Retina (tissue), 1 donor: ENCODE results near the gene ZNF862.
"Not testable (repeated sequence)": the region's sequence is repeated elsewhere in the genome, so short reads cannot be mapped to it uniquely, and the experiment has no call there.

Experiments used
- DNase-seq: peaks from one replicate; pipeline ENCODE4 v3.0.0-alpha.2; 2016

Gene ZNF862

DNA sequence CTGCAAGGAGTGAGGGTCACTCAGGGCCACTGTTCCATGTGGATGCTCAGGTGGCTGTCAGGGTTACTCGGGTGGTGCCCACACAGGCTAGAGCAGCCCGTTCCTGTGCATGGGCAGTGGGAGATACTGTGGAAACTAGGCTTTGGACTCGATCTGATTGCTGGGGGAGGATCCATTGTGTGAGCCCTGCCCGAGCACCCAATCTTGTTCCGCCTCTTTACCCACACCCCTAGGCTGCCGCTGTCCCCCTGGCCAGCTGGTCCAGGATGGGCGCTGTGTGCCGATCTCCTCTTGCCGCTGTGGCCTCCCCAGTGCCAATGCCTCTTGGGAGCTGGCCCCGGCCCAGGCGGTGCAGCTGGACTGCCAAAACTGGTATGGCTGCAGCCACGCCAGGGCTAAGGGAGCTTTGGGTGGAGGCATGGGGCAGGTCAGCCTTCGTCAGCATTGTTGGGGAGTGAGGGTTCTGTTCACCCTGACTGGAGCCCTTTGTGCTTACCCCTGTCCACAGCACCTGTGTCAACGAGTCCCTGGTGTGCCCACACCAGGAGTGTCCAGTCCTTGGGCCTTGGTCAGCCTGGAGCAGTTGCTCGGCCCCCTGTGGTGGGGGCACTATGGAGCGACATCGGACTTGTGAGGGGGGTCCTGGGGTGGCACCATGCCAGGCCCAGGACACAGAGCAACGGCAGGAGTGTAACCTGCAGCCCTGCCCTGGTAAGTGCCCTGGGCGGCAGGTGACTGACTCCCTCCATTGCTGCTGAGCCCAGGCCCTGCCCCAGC lies 12.4 kb upstream of the ZNF862 start:
- DNase-seq: no peak

DNA sequence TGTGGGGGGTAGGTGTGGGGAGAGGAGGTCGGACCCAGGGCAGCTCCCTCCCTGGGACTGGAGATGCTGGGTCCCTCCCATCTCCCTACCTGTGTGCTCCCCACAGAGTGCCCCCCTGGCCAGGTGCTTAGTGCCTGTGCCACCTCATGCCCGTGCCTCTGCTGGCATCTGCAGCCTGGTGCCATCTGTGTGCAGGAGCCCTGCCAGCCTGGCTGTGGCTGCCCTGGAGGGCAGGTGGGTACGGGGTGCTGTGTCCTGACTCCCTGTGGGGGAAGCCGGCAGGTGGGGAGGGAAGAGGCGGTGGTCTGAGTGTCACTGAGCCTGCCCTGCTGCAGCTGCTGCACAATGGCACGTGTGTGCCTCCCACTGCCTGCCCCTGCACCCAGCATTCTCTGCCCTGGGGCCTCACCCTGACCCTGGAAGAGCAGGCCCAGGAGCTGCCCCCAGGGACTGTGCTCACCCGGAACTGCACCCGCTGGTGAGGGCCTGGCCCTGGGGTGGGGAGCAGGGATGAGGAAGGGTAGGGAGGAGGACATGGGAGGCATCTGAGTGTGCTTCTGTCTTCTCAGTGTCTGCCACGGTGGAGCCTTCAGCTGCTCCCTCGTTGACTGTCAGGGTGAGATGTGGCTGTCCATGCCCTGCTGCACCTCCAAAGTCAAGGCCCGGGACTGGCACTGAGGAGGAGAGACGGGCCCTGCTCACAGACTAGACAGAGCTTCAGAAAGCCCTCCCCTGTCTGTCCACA lies 11.7 kb upstream of the ZNF862 start:
- DNase-seq: no peak

DNA sequence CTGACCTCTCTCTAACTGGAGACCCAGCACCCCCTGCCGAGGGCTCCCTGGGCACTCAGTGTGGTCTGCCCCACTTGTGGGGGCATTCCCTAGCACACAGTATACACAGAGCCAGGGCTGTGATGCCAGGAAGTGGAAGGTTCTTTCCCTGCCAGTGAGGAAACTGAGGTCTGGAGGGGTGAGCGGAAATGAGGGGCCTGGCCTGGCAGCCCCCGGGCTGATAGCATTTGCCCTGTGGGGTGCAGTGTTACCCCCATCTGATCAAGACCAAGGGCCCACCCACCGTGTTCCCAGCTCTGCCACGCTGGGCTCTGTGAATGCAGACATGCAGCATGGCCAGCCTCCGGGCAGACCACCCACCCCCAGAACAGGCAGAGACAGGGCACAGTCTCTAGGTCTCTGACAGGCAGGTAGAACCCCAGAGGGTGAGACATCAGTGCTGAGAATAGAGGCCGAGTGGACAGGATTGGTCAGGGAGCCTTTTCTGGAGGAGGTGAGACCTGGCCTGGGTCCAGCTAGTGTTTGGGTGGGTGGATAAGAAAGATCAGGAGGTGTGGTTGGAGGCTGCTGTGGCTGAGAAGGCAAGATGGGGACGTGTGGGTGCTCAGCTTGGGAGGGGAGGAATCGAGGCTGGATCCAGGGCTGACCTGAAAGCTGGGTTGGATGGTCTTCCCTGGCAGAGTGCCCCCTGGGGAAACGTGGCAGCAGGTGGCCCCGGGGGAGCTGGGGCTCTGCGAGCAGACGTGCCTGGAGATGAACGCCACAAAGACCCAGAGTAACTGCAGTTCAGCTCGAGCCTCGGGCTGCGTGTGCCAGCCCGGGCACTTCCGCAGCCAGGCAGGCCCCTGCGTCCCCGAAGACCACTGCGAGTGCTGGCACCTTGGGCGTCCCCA lies 10.8 kb upstream of the ZNF862 start:
- DNase-seq: no peak

DNA sequence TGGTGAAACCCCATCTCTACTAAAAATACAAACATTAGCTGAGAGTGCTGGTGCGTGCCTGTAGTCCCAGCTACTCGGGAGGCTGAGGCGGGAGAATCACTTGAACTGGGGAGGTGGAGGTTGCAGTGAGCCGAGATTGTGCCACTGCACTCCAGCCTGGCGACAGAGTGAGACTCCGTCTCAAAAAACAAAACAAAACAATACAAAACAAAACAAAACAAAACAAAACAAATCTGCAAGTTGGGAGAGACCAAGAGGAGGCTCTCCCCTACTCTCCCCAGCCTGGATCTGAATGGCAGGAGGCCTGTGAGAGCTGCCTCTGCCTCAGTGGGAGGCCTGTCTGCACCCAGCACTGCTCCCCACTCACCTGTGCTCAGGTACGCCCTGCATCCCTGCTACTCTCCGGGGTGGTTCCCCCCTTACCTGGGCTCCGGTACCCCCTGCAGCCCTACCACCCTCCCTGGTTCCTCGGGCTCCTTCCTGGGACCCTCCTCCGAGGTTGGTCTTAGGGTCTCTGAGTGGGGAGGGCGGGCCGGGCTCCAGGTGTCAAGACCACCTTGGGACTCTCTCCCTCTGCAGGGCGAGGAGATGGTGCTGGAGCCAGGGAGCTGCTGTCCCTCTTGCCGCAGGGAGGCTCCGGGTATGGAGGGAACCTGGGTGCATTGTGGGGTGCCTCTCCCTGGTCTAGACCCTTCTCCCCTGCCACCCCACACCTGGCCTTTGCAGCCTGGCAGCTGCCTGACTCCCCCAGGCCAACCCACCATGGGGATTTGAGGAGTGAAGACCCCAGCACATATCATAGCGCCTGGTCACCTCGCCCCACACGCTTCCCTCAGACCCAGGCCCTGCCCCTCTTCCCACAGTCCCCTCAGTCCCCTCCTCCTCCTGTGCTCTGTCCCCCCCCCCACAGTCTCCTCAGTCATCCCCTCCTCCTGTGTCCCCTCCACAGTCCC lies 9.5 kb upstream of the ZNF862 start:
- no peak for DNase-seq

GRCh38 chr7:149830527-149830926 lies 7.6 kb upstream of the ZNF862 start:
- DNase-seq: not testable (repeated sequence)

- DNase-seq: no peak
Observed at GRCh38 chr7:149830997-149831740, 7.0 kb upstream of the ZNF862 start.

- no peak for DNase-seq
Observed at GRCh38 chr7:149831741-149832219, 6.4 kb upstream of the ZNF862 start.

- no peak for DNase-seq
Observed at GRCh38 chr7:149832332-149833041, 5.7 kb upstream of the ZNF862 start.

DNA sequence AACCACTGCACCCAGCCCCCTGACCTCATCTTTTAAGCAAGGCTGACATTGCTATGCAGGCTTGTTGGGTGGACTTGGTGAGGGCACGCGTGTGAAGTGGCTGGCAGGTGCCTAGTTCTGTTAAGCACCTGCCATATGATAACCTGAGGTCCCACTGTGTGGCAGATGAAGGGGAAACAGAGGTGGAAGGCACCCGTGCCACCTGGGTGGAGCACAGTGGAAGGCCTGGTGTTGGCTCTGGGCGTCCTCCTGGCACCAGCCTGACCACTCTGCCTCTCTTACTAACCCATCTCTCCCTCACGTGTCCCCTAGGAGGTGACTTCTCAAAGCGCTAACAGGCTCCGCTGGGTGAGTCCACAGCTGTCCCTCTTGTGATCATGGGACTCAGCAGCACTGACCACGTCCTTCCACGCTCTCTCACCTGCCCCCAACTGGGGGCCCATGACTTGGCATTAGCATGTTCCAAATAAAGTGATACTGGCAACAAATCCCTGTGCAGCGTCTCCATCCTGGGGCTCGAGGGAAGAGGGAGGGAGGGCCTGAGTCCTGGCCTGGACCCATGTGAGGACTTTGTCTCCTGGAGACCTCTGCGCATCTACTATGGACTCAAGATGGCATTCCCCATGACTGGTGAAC lies 4.6 kb upstream of the ZNF862 start:
- DNase-seq: no peak

GRCh38 chr7:149834601-149835000 lies 3.6 kb upstream of the ZNF862 start:
- DNase-seq: no peak

DNA sequence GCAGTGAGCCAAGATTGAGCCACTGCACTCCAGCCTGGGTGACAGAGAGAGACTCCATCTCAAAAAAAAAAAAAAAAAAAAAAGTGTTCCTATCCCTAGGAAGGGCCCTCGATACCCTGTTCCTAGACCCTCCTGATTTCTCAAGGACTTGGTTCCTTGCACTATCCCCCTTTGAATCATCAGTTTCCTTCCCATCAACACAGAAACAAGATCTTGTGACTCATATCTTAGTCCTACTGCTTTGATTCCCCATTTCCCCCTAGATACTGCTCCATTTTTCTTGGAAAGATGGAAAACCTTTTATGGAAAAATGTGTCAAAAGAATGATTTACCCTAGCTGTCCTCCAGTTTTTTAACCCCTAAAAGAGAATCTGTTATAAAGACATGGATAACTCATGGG lies 1.7 kb upstream of the ZNF862 start:
- DNase-seq: no peak

GRCh38 chr7:149837564-149838223 lies 481 bp upstream of the ZNF862 start:
- DNase-seq: no peak

GRCh38 chr7:149838992-149839408 lies 825 bp downstream of the ZNF862 start:
- DNase-seq: no peak

- no peak for DNase-seq
Observed at GRCh38 chr7:149839933-149840332, 1.8 kb downstream of the ZNF862 start.

- no peak for DNase-seq
Observed at GRCh38 chr7:149843566-149843965, 5.4 kb downstream of the ZNF862 start.

- DNase-seq: no peak
Observed at GRCh38 chr7:149844445-149844844, 6.3 kb downstream of the ZNF862 start.

DNA sequence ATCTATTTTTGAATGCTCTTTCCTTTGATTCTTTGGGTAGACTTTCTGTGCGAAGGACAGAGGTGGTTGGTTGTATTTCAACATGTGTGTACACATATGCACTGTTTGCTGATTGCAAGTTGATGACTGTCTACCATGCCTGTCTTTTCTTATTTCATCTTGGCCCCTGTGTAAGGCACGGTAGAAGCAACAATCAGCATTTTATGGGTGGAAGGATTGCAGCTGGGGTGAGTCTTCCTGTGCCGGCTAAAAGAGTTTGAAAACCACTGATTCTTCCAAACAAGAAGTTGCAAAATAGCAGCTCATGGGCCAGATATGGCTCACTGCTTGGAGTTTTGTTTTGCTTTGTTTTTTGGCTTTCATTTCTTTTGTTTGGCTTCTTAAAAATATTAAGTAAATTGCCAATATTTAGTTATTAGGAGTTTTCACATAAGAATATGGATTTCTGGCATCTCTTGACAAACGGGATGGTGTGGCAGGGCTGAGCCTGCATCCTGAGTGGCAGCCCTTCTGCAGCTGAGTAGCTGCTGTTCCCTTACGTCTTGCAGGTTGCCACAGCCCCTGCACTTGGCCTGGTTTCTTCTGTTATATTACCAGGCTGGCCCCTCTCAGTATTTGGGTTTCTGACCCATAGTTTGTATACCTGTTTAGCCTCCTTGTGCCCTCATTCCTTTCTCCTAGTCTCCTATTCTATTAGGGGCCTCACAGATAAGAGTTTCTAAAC lies 7.2 kb downstream of the ZNF862 start:
- DNase-seq: no peak

- no peak for DNase-seq
Observed at GRCh38 chr7:149846021-149846420, 7.8 kb downstream of the ZNF862 start.
